ENCODE results near the gene THTPA. TPM values are rescaled to one million over a fixed set of nuclear protein-coding genes. Genes with fewer than 3 reads are reported as not detected.
"Not testable (repeated sequence)": the region's sequence is repeated elsewhere in the genome, so short reads cannot be mapped to it uniquely, and the experiment has no call there.

THTPA gene
- total and polyA plus RNA-seq, 2 of the 13 experiments (the other 11 are each of a cell fraction or from before 2014, with no cell fraction given): 7.4 to 8.7 TPM

DNA sequence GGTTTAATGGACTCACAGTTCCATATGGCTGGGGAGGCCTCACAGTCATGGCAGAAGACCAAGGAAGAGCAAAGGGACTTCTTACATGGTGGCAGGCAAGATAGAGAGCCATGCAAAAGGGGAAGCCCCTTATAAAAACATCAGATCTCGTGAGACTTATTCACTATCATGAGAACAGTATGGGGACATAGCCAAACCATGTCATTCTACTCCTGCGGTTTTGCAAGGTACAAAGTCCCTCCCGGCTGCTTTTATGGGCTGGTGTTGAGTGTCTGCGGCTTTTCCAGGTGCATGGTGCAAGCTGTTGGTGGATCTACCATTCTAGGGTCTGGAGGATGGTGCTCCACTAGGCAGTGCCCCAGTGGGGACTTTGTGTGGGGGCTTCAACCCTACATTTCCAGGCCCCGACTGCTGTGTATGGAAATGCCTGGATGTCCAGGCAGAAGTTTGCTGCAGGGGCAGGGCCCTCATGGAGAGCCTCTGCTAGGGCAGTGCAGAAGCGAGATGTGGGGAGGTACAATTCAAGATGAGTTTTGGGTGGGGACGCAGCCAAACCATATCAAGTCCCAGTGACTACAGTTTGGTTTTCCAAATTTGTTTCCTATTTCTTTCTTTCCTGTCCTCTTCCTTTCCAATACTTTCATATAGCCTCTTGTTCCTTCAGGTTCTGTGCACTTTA is 53.5 kb downstream of the THTPA start (continued):
- peak; percentile 12; the same call in 1 of the 2 replicates for TF ChIP-seq ZNF556 (CRISPR knock-in tag; IDR thresholded peaks at IDR 0.05; ENCODE audit: borderline replicate concordance)
- 0 out of 2 replicates have a peak, but pooled peaks have one; percentile 59 for TF ChIP-seq PHF21A (CRISPR knock-in tag; IDR thresholded peaks at IDR 0.05)
- peak; percentile 75 for TF ChIP-seq SOX13 (IDR thresholded peaks at IDR 0.05)
- TF ChIP-seq SOX13 (CRISPR knock-in tag; conservative IDR thresholded peaks at IDR 0.05 in 1 of 2, IDR thresholded peaks at IDR 0.05 in 1 of 2): peak in 1 of 2 experiments; percentile 82; a peak in 2 of 4 replicates
- 0 out of 2 replicates have a peak, but pooled peaks have one; percentile 57 for TF ChIP-seq SRY (CRISPR knock-in tag; IDR thresholded peaks at IDR 0.05)
- TF ChIP-seq SALL2 (CRISPR knock-in tag; IDR thresholded peaks at IDR 0.05): peak; percentile 50; the same call in 1 of the 2 replicates
- TF ChIP-seq, protein P1, sequence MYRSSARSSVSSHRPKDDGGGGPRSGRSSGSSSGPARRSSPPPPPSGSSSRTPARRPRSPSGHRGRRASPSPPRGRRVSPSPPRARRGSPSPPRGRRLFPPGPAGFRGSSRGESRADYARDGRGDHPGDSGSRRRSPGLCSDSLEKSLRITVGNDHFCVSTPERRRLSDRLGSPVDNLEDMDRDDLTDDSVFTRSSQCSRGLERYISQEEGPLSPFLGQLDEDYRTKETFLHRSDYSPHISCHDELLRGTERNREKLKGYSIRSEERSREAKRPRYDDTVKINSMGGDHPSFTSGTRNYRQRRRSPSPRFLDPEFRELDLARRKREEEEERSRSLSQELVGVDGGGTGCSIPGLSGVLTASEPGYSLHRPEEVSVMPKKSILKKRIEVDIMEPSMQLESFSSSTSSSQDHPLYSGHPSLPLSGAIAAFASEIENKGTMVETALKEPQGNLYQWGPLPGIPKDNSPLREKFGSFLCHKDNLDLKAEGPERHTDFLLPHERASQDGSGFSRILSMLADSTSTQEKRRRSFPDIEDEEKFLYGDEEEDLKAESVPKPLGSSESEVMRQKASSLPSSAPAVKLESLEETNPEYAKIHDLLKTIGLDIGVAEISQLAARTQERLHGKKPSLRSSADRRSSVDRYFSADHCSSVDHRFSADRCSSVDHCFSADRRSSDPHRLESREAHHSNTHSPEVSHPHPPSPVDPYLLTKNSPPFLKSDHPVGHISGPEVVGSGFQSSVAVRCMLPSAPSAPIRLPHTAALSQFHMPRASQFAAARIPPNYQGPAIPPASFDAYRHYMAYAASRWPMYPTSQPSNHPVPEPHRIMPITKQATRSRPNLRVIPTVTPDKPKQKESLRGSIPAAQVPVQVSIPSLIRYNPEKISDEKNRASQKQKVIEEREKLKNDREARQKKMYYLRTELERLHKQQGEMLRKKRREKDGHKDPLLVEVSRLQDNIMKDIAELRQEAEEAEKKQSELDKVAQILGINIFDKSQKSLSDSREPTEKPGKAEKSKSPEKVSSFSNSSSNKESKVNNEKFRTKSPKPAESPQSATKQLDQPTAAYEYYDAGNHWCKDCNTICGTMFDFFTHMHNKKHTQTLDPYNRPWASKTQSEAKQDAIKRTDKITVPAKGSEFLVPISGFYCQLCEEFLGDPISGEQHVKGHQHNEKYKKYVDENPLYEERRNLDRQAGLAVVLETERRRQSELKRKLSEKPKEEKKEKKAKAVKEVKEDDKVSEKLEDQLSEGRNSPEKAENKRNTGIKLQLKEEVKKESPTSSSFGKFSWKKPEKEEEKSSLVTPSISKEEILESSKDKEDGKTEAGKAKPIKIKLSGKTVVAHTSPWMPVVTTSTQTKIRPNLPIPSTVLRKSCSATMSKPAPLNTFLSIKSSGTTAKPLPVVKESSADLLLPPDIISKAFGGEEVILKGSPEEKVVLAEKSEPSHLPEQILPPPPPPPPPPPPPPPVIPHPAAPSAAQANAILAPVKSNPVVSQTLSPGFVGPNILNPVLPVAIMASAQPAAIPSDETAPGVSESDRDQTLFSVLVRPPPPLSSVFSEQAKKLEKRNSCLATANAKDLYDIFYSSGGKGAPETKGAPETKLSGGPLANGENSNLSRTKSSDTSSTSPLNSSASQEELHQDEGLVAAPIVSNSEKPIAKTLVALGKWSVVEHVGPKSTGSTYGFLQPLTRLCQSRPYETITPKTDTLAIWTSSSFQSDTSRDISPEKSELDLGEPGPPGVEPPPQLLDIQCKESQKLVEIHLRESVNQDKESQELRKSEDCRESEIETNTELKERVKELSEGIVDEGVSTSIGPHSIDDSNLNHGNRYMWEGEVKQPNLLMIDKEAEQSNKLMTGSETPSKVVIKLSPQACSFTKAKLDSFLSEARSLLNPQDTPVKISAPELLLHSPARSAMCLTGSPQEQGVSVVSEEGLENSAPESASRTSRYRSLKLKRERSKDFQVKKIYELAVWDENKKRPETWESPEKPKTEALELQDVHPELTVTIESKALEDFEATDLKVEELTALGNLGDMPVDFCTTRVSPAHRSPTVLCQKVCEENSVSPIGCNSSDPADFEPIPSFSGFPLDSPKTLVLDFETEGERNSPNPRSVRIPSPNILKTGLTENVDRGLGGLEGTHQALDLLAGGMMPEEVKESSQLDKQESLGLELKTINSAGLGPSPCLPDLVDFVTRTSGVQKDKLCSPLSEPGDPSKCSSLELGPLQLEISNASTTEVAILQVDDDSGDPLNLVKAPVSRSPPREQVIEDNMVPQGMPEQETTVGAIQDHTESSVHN (CRISPR knock-in tag; IDR thresholded peaks at IDR 0.05): peak; percentile 74; the same call in 1 of the 2 replicates
- peak; percentile 88; the same call in 1 of the 2 replicates for TF ChIP-seq ZNF235 (CRISPR knock-in tag; IDR thresholded peaks at IDR 0.05; ENCODE audit: borderline replicate concordance)
- peak; percentile 82 for TF ChIP-seq NCOA2 (CRISPR knock-in tag; IDR thresholded peaks at IDR 0.05)
- peak; percentile 90 for TF ChIP-seq HMG20B (CRISPR knock-in tag; conservative IDR thresholded peaks at IDR 0.05)
- TF ChIP-seq FOXP1 (IDR thresholded peaks at IDR 0.05): not testable (repeated sequence)
- TF ChIP-seq FOXP1 (CRISPR knock-in tag; IDR thresholded peaks at IDR 0.05): peak; percentile 65
- peak; percentile 72 for TF ChIP-seq RXRA (CRISPR knock-in tag; IDR thresholded peaks at IDR 0.05)
- TF ChIP-seq ZBTB21 (CRISPR knock-in tag; IDR thresholded peaks at IDR 0.05): peak; percentile 56; the same call in 1 of the 2 replicates
- TF ChIP-seq ZNF557 (CRISPR knock-in tag; IDR thresholded peaks at IDR 0.05): peak; percentile 84; the same call in 1 of the 2 replicates
- peak; percentile 33; the same call in 1 of the 2 replicates for TF ChIP-seq NAIF1 (CRISPR knock-in tag; IDR thresholded peaks at IDR 0.05; ENCODE audit: borderline replicate concordance)
- 0 out of 2 replicates have a peak, but pooled peaks have one; percentile 66 for TF ChIP-seq ZNF180 (CRISPR knock-in tag; IDR thresholded peaks at IDR 0.05; ENCODE audit: borderline replicate concordance, low read depth)
- peak; percentile 93; the same call in 1 of the 2 replicates for TF ChIP-seq ZNF558 (CRISPR knock-in tag; IDR thresholded peaks at IDR 0.05; ENCODE audit: borderline replicate concordance)
- peak; percentile 47; the same call in 1 of the 2 replicates for TF ChIP-seq RBFOX2 (IDR thresholded peaks at IDR 0.05; ENCODE audit: low read depth, low read length)

Measured in HepG2 (cell line).